GM18502 (cell line): ENCODE measurements around the gene ANO9.

Experiments used
- ATAC-seq: cut with Tn5 transposase; IDR thresholded peaks from one replicate; pipeline ENCODE4 v1.9.1; 2021; ENCODE audit warnings: mild to moderate bottlenecking; ENCODE audit not compliant: unreplicated experiment, poor library complexity

Gene ANO9

DNA sequence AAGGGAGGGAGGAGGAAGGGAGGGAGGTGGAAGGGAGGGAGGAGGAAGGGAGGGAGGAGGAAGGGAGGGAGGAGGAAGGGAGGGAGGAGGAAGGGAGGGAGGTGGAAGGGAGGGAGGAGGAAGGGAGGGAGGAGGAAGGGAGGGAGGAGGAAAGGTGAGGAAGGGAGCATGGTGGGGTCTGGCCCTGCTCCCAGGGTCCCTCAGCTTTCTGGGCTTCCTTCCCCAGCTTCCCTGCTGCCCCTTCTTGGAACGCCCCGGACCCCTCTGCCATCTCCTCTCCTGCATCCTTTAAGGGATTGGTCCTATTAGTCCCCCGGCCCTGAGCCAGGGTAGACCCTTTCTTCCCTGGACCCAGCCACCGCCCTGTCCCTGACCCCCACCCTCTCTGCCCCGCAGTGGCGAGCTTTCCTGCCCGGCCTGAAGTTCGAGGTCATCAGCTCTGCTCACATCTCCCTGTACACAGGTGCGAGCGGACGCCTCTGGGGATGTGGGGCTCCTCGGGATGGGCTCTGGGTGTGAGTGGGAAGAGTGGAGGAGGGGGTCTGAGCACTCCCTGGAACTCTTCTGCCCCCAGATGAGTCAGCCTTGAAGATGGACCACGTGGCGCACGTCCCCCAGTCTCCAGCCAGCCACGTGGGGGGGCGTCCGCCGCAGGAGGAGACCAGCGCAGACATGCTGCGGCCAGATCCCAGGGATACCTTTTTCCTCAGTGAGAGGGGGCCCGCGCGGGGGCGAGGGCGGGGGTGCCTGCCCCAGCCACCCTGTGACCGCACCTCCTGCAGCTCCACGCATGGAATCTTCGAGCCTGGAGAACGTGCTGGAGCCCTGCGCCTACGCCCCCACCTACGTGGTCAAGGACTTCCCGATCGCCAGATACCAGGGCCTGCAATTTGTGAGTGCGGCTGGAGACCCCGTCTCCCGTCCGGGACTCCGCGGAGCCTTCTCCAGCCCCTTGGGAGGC, 66.5 kb downstream of the ANO9 start:
- ATAC-seq: no peak

DNA sequence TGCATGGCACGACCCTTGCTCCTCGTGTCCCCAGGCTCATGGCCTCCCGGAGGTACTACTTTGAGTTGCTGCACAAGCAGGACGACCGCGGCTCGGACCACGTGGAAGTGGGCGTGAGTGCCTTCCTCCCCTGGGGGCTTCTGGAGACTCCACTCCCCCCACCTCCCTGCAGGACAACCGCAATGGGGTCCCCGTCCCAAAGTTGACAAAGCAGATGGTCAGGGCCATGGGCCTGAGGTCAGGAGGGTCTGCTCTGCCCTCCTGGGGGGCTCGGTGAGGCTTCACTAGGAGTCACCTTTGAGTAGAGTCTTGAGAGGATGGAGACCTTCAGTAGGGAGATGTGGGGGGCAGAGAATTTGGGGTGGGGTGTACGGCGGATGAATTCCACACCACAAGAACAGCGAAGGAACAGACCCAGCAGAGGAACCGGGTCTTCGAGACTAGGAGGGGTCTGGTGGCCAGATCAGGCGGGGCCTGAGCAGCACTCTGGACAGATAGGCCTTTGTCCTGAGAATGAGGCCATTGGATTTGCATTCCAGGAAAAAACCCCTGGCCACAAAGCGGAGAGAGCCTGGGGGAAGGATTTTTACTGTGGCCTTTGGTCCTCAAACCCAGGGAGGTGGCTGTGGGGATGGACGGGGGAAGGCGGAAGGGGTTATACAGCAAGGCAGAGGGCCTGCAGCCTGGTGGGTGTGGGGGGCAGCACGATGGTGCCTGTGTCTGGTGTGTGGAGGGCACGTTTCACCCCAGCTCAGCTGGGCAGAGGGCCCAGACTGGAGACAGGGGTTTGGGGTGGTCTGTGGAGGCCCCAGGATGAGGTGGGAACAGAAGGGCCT, 67.9 kb downstream of the ANO9 start:
- no peak for ATAC-seq

GRCh38 chr11:372809-373715, 68.7 kb downstream of the ANO9 start:
- no peak for ATAC-seq

DNA sequence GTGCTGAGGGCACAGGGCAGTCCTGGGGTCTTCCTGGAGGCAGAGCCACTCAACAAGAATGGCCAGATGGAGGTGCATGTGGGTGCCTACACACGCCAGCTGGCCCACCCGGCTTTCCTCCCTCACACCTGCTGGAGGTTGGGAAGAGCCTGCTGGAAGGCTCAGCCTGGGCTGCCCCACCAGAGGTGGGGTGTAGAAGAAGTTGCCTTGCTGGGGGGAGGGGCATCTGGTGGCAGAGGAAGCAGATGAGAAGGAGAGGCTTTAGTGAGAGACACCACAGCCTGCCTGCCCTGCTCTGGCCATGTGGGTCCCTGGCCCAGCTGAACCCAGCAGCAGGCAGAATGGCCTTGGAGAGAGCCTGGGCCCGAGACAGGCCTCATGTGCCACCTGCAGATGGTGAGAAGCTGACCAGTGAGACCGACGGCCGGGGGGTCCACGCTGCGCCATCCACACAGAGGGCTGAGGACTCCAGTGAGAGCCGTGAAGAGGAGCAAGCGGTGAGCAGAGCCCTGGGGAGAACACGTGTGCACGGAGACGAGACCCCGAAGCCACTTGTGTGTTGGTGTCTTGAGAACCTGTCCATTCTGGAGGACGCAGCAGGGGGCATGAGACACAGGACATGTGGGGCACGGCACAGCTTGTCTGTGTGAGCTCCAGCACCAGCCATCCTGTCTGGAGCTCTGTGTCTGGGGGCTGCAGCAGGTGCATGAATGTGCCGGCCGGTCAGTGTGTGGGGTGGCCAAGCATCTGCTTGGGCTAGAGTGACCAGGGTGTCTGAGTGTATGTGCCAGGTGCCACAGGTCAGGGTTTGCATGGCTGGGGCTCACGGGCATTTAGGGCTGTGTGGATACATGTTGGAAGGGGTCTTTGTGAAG, 69.9 kb downstream of the ANO9 start:
- ATAC-seq: no peak

GRCh38 chr11:371051-371450, 70.8 kb downstream of the ANO9 start:
- no peak for ATAC-seq

GRCh38 chr11:370070-370941, 71.5 kb downstream of the ANO9 start:
- ATAC-seq: no peak

DNA sequence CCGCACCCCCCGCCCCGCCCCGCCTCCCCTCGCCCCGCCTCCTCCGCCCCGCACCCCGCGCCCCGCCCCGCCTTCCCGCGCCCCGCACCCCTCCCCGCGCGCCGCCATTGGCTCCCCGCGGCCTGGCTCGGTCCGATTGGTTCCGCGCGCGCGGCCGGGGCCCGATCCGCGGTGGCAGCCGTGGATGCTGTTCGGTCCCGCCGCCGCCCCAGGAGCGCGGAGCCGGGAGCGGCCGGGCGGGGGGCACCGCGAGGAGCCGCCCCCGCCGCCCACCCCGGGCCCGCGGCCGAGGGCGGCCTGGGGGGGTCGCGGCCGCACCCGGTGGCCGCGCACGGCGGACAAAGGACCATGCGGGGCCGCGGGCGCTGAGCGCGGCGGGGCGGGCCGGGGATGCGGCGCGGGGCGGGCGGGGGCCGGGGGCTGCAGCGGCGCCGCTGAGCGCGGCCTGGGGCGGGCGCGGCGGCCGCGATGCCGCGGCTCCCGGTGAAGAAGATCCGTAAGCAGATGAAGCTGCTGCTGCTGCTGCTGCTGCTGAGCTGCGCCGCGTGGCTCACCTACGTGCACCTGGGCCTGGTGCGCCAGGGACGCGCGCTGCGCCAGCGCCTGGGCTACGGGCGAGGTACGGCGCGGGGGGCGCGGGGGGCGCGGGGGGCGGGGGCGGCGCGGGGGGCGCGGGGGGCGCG, 72.3 kb downstream of the ANO9 start, which contains the start of gene B4GALNT4:
Gene B4GALNT4 (plus strand): TSS at position 164 of the 683 bp plus-strand sequence. CDS start 305 bp downstream, at position 469.
- ATAC-seq: no peak

DNA sequence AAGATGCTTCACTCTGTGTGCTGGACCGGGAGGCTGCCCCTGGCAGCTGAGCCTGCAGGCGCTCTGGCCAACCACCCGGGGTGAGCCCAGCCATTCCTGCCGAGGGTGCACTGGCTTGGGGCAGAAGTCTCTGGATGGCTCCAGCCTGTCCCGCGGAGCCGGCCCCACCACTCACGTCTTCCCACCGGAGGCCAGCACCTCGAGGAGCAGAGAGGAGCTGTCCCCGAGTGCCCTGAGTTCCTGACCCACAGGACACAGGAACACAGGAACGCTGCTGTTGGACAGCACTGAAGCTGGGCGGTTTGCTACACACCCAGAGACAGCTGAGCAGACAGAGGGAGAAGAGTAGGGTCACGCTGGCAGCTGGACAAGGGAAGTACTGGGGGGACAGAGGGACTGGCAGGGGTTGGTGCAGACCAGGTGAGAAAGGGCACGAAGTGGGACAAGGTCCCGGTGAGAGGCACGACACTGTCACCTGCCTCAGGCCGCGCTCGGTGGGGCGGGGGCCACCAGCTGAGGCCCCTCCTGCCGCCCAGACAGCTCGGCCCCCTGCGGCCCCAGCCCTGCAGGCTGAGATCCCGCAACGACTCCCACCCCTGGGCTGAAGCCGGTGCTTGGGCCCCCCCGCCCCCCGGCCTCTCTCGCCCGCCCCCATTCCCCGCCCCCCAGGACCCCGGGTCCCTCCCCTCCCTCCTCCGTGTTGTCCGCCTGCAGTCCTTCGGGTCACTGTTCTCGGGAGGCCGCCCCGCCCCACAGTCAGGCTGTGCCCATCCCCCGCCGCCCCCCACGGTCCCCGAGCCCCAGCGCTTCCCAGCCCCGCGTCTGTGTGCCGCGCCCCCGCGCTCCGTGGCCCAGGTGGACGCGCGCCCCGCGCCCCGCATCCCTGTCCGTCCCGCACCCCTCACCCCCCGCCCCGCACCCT, 73.1 kb downstream of the ANO9 start:
- ATAC-seq: no peak

- no peak for ATAC-seq
Observed at GRCh38 chr11:367956-368413, 73.8 kb downstream of the ANO9 start.
